Measurements from ENCODE around the gene TNNT3. TPM values are rescaled to one million over a fixed set of nuclear protein-coding genes. Genes with fewer than 3 reads are reported as not detected.

Gene TNNT3
- total RNA-seq: not detected in 2 replicates

DNA sequence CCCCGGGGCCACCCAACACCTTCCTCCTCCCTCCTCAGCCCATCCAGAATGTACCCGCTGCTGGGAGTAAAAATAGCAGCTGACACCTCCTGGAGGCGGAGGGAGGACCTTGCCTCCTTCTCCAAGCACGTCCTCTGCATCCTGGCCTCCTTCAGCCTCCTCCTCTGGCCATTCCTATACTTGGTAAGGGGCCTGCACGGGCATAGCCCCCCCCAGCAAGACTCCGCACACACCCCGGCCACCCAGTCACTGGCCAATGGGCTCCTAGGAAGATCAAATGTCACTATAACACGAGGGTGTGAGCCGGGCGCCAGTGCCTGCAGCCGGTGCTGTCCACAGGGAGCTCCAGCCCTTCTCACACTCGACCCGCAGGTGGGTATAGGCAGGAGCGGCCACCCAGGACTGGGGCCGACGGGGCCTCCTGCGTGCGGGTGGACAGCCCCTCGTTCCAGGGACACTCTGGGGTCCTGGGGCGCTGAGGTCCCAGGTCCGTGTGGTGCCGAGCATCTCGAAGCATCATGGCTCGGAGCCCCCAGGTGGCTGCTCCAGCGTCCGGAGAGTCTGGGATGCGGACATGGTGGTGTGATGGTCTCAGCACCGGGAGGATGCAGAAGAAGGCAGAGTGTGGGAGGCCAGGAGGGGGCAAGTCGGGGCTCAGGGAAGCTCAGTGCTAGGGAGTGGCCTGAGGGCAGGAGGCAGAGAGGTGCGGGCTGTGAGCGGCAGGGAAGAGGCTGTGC lies at the start of gene TNNT3:
Gene TNNT3 (plus strand): TSS at position 313 of the 737 bp plus-strand sequence. CDS start 3,172 bp downstream, outside the sequence.

DNA sequence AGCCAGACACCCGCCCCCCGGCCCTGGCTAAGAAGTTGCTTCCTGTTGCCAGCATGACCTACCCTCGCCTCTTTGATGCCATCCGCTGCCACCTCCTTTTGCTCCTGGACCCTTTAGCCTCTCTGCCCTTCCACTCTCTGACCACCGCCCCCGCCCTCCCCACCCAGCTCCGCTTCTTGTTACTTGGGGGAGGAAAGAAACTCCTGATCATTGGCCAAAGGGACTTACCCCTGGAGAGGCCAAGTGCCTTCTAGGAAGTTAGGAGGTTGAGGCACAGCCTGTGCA lies 27.7 kb upstream of the TNNT3 start, which contains the start of gene PRR33:
Gene PRR33 (minus strand): TSS at position 65 of the 285 bp plus-strand sequence. CDS start 1,311 bp downstream, outside the sequence.

DNA sequence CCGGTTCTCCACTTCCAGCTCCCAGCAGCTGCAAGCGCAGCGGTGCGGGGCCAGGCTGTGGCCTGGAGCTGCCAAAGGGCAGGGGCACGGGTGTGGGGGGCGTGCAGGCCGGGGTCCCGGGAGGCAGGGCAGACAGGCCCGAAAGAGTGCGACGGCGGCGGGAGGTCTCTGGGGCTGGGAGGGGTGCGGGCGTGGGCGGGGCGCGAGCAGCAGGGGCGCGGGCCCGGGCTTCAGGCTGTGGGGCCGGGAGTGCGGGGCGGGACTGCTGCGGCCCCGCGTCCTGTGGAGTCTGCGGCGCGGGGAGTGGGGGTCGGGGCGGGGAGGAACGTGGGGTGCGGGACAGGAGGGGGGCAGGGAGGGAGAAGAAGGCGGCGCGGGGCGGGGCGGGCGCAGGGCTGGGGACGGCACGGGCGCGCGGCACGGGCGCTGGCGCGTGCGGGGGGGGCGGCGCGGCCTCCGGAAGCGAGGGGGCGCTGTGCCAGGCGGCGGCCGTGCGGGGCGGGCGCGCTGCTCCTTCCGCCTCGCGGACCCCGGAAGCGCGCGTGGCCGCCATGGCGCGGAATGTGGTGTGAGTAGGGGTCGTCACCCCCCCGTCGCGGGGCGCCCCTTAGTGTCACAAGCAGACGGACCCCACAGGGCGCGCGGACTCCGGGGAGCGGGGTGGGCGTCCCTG lies 27.4 kb downstream of the TNNT3 start, which contains the start of gene MRPL23:
Gene MRPL23 (plus strand): TSS at position 521 of the 673 bp plus-strand sequence. CDS start 31 bp downstream, at position 552.

Other genes starting within 250 kb of the TNNT3 start
- not detected in 2 replicates for gene KRTAP5-6, start 222.5 kb upstream of the TNNT3 start, total RNA-seq
- gene IFITM10, start 169.1 kb upstream of the TNNT3 start, total RNA-seq: 0.15 TPM in 1 of 2 replicates, not detected in the other
- 54.9 and 67.9 TPM in 2 replicates for gene CTSD, start 155.8 kb upstream of the TNNT3 start, total RNA-seq
- gene SYT8, start 84.7 kb upstream of the TNNT3 start, total RNA-seq: not detected in 2 replicates
- gene TNNI2, start 80.7 kb upstream of the TNNT3 start, total RNA-seq: not detected in 2 replicates
- gene LSP1, start 66.6 kb upstream of the TNNT3 start, total RNA-seq: 0.32 TPM in 1 of 2 replicates, not detected in the other
- not detected in 2 replicates for gene PRR33, start 27.8 kb upstream of the TNNT3 start, total RNA-seq
- gene MRPL23, start 27.6 kb downstream of the TNNT3 start, total RNA-seq: 145 and 179 TPM in 2 replicates
- gene H19, start 78.1 kb downstream of the TNNT3 start, total RNA-seq: 9.1 and 19.2 TPM in 2 replicates
- gene IGF2, start 219.7 kb downstream of the TNNT3 start, total RNA-seq: 1.5 and 21.1 TPM in 2 replicates
- not detected in 2 replicates for gene INS, start 241.5 kb downstream of the TNNT3 start, total RNA-seq

Data from epithelial cell of umbilical artery (primary cell).